Body of pancreas (tissue), 4 donors: ENCODE measurements around the gene CPD. TPM values are rescaled to one million over a fixed set of nuclear protein-coding genes. Genes with fewer than 3 reads are reported as not detected.

ENCODE experiments used
- ATAC-seq: fragments of 150-250 bp; one replicate; pipeline ENCODE4 v1.9.1; 2016
- DNase-seq, 4 donors: peaks; one replicate each; pipeline ENCODE4 v3.0.0-alpha.2; 2019
- H3K27ac ChIP-seq, 4 donors: fragments of 200-600 bp; sonication (generic); 1 replicate in 3 of 4; 2 replicates in 1 of 4; pipeline versions ENCODE4 v1.5.1 to v1.6.1; 2016 to 2019; ENCODE audit warnings: mild to moderate bottlenecking in 1 of 4, mixed read lengths in 1 of 4, moderate library complexity in 1 of 4
- H3K27me3 ChIP-seq, 2 donors: fragments of 200-600 bp; sonication (generic); one replicate each; pipeline ENCODE4 v1.6.0; 2016; ENCODE audit warnings: mild to moderate bottlenecking in 1 of 2
- H3K36me3 ChIP-seq, 2 donors: fragments of 200-600 bp; sonication (generic); replicated peaks in 1 of 2; 2 replicates each; pipeline ENCODE4 v1.5.1; 2016; ENCODE audit warnings: low read depth in 2 of 2; ENCODE audit not compliant: insufficient read depth in 1 of 2
- H3K4me1 ChIP-seq: fragments of 200-600 bp; sonication (generic); one replicate; pipeline ENCODE4 v1.6.0; 2016
- H3K4me3 ChIP-seq, 2 donors: fragments of 200-600 bp; sonication (generic); 1 replicate in 1 of 2; 2 replicates in 1 of 2; pipeline ENCODE4 v1.5.1; 2016 to 2019
- H3K9me3 ChIP-seq, 3 donors: fragments of 200-600 bp; sonication (generic); 1 replicate in 2 of 3; 2 replicates in 1 of 3; pipeline ENCODE4 v1.5.1; 2016
- CTCF ChIP-seq, 7 experiments: fragments of 450-650 bp in 4 of 7; fragments of 200-600 bp in 3 of 7; sonication (generic) in 3 of 7; IDR thresholded peaks; one replicate each; pipeline ENCODE4 v1.5.1; 2016 to 2019; ENCODE audit warnings: antibody characterized with exemption in 7 of 7
- POLR2A ChIP-seq, 3 donors: fragments of 450-650 bp; IDR thresholded peaks; one replicate each; pipeline ENCODE4 v1.6.1; 2016; ENCODE audit warnings: antibody characterized with exemption in 3 of 3, mild to moderate bottlenecking in 2 of 3
- WGBS, 2 donors: methylation state at CpG; one replicate each; pipeline ENCODE4 v1.1.5; 2017; 5-methylcytosine and 5-hydroxymethylcytosine counted together
- intact Hi-C: fragments of 100-400 bp; cut with DNase I; formaldehyde crosslinking; loops from one replicate; pipeline ENCODE4 v1.15.1; 2023
- total RNA-seq, 2 donors: library from RNA; depleted of rRNA; stranded (reverse); fragments of >200 nt; gene quantifications; one replicate each; pipeline ENCODE4 v1.1.0, GENCODE V29; 2016

CPD gene
- total RNA-seq, 2 donors from 2014 or later = 30.0 to 68.0 TPM

DNA sequence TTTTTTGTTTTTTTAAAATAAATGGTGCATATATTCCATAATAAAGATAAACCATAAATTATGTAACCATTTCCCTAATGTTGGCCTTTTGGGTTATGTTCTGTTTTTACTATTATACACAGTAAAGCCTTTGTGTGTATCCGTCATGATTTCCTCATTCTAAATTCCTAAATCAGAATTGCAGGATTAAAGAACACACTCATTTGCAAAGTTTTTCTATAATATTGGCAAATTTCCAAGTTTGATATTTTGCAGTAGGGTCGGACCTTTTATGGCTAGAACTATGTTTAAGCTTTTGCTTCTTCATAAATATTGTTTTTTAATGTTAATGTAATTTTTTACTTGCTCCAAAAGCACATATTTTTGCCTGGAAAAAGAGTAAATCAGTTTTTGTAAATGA is 115.1 kb downstream of the CPD start:
- TF ChIP-seq POLR2A (IDR thresholded peaks at IDR 0.05) (no peak), CTCF (IDR thresholded peaks at IDR 0.05) (no peak)
- ATAC-seq (no peak), DNase-seq (no peak)
- Histone ChIP-seq H3K27me3 (no peaks in the 10 kb centered on the region), H3K36me3 (peaks cover 15 to 37% of the 10 kb centered on the region in 2 donors), H3K27ac (no peak overlapping the region), H3K9me3 (no peaks in the 10 kb centered on the region), H3K4me3 (no peak overlapping the region), H3K4me1 (no peaks in the 10 kb centered on the region)
- WGBS, 2 donors = 57 to 58% methylated on average over 2 of the region's 2 CpGs
- intact Hi-C loops = no loop called here

DNA sequence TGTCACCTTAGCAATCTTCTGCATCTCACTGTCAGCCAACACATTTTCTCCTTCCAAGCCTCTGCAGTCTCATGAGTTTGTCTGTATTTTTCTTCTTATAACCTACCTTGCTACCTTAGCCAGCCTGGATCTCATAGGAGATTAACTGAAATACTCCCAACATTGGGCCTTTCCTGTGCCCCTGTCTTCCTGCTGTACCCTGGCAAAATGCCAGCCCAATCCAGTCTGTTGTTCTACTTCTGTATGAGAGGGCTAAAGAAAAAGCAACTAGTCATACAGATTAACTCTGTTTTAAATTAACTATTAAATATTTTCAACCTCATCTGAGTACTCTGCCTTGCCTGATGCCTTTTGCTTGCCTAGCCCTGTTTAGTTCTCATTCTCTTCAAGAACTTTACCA is 116.9 kb downstream of the CPD start:
- no peak overlapping the region for H3K27ac ChIP-seq
- ATAC-seq = no peak
- DNase-seq = peak in 2 of 4 donors; percentile 22 to 40
- no peak overlapping the region for H3K4me3 ChIP-seq
- intact Hi-C loops = no loop called here
- H3K9me3 ChIP-seq = no peaks in the 10 kb centered on the region
- TF ChIP-seq CTCF (IDR thresholded peaks at IDR 0.05) (no peak), POLR2A (IDR thresholded peaks at IDR 0.05) (no peak)
- H3K36me3 ChIP-seq = peaks cover 15 to 31% of the 10 kb centered on the region in 2 donors
- no peaks in the 10 kb centered on the region for H3K4me1 ChIP-seq
- H3K27me3 ChIP-seq = no peaks in the 10 kb centered on the region

DNA sequence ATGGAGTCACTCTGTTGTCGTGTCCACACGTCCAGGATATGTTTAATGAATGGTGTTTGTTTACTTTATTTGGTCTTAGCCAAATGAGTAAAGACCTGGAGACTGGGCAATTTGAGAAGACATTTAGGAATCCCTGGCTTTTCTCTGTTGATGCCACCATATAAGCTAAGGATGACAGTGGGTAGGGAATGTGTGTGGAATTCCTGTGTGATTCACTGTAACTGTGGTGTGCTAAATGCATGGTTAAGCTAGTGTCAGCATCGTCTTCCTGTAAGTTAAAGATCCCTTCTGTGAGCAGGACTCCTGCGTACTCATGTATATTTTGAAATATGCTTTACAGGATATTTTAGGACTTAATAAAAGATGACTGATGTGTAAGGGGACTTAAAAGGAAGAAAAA is 124.8 kb downstream of the CPD start:
- Histone ChIP-seq H3K4me1 (no peaks in the 10 kb centered on the region), H3K27ac (no peak overlapping the region), H3K9me3 (no peaks in the 10 kb centered on the region), H3K4me3 (no peak overlapping the region), H3K36me3 (peaks cover 0 to 7% of the 10 kb centered on the region in 2 donors), H3K27me3 (no peaks in the 10 kb centered on the region)
- DNase-seq (no peak), ATAC-seq (no peak)
- TF ChIP-seq POLR2A (IDR thresholded peaks at IDR 0.05) = no peak
- TF ChIP-seq CTCF (IDR thresholded peaks at IDR 0.05) = no peak
- 81 to 85% methylated on average over 4 of the region's 4 CpGs for WGBS, 2 donors
- intact Hi-C loops = no loop called here

DNA sequence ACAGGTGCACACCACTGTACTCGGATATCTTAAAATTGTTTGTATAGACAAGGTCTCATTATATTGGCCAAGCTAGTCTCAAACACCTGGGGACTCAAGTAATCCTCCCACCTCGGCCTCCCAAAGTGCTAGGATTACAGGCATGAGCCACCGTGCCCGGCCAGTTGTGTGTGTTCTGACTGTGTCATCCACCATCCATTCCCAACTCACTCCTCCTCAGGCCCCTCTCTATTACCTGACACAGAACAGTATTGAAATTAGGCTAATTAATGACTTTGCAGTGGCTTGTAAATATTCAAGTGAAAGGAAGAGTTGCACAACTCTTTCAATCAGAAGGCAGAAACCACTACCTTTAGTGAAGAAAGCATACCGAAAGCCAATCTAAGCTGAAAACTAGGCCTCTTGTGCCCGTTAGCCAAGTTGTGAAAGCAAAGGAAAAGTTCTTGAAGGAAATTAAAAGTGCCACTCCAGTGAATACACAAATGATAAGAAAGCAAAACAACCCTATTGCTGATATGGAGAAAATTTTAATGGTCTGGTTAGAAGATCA is 127.2 kb downstream of the CPD start:
- no peak overlapping the region for H3K27ac ChIP-seq
- ATAC-seq (no peak), DNase-seq (no peak)
- H3K4me1 ChIP-seq = no peaks in the 10 kb centered on the region
- H3K36me3 ChIP-seq = peaks cover 0 to 7% of the 10 kb centered on the region in 2 donors
- intact Hi-C loops = no loop called here
- TF ChIP-seq POLR2A (IDR thresholded peaks at IDR 0.05) (no peak), CTCF (IDR thresholded peaks at IDR 0.05) (no peak)
- WGBS, 2 donors = 79 to 87% methylated on average over 6 of the region's 6 CpGs
- no peaks in the 10 kb centered on the region for H3K27me3 ChIP-seq
- no peaks in the 10 kb centered on the region for H3K9me3 ChIP-seq
- no peak overlapping the region for H3K4me3 ChIP-seq

GRCh38 chr17:30506481-30506880 is 127.8 kb downstream of the CPD start:
- intact Hi-C loops = no loop called here
- H3K27me3 ChIP-seq = no peaks in the 10 kb centered on the region
- WGBS, 2 donors = 85 to 100% methylated on average over 1 of the region's 1 CpG
- no peak for DNase-seq
- H3K27ac ChIP-seq = no peak overlapping the region
- H3K4me3 ChIP-seq = no peak overlapping the region
- no peaks in the 10 kb centered on the region for H3K4me1 ChIP-seq
- no peak for ATAC-seq
- H3K36me3 ChIP-seq = peaks cover 0 to 7% of the 10 kb centered on the region in 2 donors
- TF ChIP-seq POLR2A (IDR thresholded peaks at IDR 0.05) = no peak
- no peak for TF ChIP-seq CTCF (IDR thresholded peaks at IDR 0.05)
- no peaks in the 10 kb centered on the region for H3K9me3 ChIP-seq
